GM08714 (cell line): ENCODE measurements around the gene DDOST.

Experiments
- H3K4me3 ChIP-seq: fragments of 200-500 bp; sonication (Bioruptor generic); 2 replicates; pipeline ENCODE4 v1.5.1; 2014; ENCODE audit warnings: mild to moderate bottlenecking, low read length, inconsistent platforms
- ZNF274 ChIP-seq: IDR thresholded peaks from 2 replicates; pipeline ENCODE4 v1.6.1; 2012; ENCODE audit warnings: mild to moderate bottlenecking, low read depth, low read length

Gene DDOST

DNA sequence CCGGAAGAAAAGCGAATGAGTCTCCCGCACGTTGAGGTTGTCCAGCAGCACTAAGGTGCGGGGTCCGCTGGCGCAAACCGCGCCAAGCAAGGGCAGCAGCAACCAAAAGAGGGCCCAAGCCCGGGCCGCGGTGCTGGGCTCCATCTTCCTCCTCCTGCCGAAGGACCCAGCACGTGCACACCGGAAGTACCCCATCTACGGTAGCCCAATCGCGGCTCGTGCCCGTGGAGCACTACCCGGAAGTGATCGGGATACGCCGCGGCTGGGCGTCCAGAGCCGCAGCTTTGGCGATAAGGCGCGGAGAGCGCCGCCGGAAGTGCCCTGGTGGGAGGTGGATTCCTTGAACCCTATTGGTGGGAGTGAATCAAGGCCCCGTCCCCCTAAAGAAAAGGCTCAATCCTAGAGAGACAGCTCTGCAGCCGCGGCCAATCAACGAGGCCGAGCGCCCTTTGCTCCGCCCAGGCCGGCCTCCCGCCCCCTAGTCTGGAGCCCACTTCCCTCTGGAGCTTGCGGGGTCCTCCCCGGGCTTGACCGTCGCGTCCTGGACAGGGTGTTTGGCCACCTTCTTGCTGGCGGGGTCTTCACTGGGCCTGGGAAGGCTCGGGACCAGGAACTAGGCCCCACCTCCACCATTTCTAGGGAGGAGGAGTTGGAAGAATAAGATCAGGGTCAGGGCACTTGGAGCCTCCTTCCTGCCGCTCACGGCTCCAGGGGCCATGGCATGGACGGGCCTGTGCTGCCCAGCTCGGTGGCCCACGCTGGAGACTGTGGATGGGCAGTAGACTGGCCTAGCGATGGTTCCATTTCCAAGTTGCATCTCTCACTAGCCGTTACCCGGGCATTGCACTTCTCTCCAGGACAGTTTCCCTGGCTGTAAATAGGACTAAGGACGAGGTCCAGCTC, at the start of gene DDOST:
DDOST (minus strand) TSS at position 163 of the 903 bp plus-strand sequence; CDS start at position 144, 19 bp downstream.
- TF ChIP-seq ZNF274 = no peak
- peak within 1 kb of the TSS; percentile 98 for H3K4me3 ChIP-seq

DNA sequence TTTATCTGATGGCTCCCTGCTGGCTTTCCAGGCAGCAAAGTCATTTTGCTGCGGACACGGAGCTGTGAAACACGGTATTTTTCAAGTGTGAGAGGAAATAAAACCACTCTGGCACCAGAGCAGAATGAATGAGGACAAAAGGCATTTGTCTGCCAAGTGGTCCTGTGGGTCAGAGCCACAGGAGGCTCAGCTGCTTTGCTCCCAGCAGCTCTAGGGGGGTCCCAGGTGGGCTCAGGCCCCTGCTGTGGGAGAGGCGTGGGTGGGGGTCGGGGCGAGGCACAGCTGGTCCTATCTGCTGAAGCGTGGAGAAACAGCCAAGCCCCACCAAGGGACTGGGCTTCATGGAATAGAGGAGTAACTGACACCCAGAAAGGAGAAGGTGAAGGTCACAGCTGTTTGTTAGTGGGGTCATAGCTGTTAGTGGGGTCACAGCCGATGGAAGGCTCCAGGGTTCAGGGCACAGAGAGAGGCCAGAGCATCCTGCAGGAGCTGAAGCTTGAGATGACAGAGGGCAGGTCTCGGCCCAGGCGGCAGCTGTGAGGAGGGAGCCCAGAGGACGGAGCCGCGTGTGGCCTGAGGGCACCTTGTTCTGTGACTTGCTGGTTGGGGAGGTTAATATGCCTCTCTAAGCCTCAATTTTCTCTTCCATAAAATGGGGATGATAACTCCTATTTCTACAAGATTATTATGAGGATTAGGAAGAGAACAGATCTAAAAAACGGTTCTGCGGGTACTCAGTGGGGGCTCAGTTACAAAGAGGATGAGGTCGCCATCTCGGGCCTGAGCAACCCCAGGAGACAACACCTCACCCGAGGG, 49.5 kb upstream of the DDOST start:
- TF ChIP-seq ZNF274 = no peak
- no peak overlapping the region for H3K4me3 ChIP-seq

DNA sequence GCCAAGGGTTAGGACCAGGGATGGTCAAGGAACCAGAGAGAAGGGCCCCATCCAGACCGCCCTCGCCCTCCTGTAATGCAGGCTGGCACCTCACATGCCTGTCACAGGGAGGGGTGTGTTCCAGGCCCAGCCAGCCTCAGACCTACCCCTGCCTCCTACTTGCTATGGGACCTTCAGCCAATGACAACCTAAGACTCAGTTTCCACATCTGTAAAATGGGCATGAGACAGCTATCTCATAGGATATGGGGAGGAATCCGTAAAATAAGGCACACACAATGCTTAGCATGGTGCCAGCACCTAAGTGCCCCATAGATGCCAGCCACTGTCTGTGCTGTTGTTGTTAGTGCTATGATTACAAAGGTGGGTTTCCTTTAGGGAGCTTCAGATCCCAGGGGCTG, 48.7 kb upstream of the DDOST start:
- TF ChIP-seq ZNF274 = no peak
- no peak overlapping the region for H3K4me3 ChIP-seq

DNA sequence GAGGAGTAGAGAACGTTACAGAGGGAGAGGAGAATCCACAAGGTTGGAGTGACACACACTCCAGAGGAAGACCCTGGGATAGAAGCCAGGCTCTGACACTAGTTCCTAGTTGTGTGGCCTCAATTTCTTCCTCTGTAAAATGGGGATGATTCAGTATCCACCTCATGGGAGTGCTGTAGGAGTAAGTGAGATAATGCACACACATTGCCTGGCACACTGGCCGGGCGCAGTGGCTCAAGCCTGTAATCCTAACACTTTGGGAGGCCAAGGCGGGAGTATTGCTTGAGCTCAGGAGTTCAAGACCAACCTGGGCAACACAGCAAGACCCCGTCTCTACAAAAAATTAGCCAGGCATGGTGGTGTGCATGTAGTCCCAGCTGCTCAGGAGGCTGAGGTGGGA, 47.7 kb upstream of the DDOST start:
- H3K4me3 ChIP-seq = no peak overlapping the region
- no peak for TF ChIP-seq ZNF274

DNA sequence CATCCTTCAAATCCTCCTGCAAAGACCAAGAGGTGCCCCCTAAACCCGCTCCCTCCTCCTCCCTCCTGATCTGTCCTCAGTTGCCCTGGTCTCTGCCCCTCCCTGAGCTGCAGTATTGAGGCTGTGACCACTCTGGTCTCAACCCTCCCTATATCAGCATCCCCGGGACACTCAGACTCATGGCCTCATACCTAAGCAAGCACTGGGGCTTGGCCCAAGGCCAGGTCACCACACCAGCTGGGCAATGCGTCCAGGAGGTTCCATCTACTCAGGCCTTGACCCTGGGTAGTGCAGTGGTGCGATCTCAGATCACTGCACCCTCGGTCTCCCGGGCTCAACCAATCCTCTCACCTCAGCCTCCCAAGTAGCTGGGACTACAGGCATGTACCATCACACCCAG, 46.9 kb upstream of the DDOST start:
- H3K4me3 ChIP-seq = no peak overlapping the region
- no peak for TF ChIP-seq ZNF274

DNA sequence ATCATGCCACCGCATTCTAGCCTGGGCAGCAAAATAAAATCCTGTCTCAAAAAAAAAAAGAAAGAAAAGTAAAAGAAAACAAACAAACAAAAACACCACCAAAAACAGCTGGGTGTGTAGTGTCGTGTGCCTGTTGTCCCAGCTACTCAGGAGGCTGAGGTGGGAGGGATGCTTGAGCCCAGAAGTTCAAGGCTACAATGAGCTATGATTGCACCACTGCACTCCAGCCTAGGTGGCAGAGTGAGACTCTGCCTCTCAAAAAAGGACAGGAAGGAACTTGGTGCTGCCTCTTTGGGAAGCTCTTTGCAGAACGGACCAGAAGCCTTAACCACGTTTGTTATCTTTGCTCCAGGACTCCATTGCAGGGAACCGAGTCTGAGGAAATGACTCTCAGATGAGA, 45.7 kb upstream of the DDOST start:
- H3K4me3 ChIP-seq = no peak overlapping the region
- TF ChIP-seq ZNF274 = no peak

DNA sequence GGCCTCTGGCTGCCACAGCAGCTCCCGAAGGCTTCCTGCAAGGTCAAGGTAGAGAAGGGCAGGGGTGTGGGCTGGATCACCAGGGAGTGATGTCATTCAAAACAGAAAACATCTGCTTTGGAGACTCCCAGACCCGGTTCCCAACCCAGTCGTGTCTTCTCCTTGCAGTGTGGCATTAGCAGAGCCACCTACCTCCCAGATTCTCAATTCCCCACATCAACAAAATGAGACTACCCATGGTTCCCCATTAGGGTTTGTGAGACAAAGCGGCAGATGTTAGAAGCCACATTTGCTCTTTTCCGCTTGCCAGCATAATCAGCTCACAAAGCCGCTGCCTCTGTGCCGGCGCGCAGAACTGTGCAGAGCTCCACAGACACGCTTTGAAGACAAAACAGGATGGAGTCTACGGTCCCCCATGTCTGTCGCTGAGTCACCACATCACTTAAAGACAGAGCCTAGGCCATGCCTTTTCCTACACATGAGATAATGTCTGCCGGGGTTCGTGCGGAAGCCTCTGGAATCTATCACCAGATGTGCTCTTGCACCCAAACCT, 44.1 kb upstream of the DDOST start:
- no peak overlapping the region for H3K4me3 ChIP-seq
- no peak for TF ChIP-seq ZNF274

DNA sequence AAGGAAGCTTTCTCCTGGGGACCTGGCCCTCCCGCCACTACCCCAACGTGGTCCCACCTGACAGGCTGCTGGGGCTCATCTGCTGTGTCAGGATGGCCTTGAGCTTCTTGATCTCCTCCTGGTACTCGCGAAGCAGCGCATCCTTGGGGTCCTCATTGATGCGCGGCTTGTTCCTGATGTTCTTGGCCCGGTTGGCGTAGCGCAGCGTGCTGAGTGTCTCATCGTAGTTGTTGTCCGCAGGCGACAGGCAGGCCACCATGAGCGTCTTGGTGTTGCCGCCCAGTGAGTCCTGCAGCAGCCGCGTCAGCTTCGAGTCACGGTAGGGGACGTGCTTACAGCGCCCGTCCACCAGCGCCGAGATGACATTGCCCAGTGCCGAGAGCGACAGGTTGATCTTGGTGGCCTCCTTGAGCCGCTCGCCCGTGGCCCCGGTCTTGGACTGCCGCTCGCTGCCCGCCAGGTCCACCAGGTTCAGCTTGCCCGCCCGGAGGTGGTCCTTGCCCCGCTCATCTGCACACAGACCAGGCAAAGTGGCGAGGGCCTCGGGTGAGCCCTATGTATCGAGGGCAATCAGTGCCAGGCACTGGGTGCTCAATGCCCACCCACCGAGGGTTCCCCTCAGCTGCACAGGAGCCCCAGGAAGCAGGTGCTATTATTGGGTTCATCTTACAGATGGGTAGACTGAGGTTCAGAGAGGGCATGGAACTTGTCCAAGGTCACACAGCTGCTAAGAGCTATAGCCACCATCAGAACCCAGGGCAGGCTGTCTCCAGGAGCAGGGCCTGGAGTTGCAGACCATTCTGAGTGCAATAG, 43.4 kb upstream of the DDOST start:
- no peak overlapping the region for H3K4me3 ChIP-seq
- TF ChIP-seq ZNF274 = no peak

DNA sequence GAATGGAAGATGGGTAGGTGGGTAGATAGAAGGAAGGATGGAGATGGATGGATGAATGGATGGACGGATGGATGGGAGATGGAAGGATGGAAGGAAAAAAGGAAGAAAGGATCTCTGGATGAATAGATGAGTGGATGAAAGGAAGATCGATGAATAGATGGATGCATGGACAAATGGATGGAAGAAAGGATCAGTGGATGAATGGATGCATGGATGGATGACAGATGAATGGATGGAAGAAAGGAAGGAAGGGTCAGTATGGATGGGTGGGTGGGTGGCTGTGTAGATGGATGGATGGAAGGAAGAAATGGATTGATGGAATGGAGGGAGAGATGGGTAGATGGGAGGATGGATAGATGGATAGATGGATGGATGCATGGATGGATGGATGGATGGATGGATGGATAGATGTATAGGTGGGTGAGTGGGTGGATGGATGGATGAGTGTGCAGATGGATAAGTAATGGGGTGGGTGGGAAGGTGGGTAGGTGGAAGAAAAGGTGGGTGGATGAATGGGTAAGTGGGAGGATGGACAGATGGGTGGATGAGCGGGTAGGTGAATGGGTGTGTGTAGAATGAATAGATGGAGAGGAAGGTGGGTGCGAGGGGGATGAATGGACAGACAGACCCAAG, 42.1 kb upstream of the DDOST start:
- no peak for TF ChIP-seq ZNF274
- H3K4me3 ChIP-seq = no peak overlapping the region

DNA sequence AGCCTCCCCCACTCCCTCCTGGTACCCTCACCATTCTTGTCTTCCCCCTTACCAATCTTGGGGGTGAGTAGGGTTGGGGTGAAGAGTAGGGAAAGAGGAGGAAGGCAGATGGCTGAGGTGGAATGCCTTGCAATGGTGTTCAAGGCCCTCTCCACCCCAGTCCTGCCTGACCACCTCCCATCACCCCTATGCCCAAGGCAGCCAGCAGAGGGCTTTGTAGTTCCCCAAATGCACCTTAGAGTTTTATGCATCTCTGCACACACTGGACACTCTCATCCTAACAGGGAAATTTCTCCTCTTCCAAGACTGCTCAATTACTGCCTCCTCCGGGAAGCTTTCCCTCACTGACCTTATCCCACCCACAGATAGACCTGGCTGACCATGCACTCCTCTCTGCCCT, 41.2 kb upstream of the DDOST start:
- TF ChIP-seq ZNF274 = no peak
- no peak overlapping the region for H3K4me3 ChIP-seq

DNA sequence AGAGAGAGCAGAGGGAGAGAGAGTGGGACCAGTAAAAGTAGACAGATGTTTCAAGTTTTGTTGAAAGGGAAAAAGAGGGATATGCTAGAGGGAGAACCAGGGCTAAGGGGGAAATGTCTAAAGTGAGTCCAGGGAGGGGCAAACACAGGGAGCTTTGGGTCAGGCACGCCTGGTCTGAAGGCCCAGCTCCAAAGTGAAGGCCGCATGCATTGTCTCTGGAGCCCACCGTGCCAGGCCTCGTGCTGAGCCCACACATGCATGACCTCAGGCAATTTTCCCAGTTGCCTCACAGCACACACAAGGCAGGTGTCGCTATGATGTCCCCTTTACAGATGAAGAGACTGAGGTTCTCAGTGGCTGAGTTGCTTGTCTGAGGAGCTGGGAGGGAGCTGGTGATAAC, 40.7 kb upstream of the DDOST start:
- no peak for TF ChIP-seq ZNF274
- H3K4me3 ChIP-seq = no peak overlapping the region

DNA sequence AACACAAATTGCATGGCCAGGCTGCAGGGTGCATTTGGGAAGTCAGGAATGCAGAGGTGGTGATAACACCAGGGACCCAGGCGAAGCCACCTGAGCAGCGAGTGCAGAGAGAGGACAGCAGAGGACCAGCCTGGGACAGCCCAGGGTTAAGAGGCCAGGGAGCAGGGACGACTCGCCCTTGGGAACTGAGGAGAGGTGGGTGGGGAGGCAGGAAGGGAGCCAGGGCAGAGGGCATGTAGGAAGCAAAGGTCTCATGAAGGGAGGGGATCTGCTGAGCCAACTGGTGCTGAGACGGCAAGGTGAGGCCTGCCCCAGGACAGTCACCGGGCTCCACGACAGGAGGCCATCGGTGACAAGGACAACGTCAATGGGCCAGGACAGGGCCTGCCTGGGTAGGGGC, 40.3 kb upstream of the DDOST start:
- no peak overlapping the region for H3K4me3 ChIP-seq
- no peak for TF ChIP-seq ZNF274

DNA sequence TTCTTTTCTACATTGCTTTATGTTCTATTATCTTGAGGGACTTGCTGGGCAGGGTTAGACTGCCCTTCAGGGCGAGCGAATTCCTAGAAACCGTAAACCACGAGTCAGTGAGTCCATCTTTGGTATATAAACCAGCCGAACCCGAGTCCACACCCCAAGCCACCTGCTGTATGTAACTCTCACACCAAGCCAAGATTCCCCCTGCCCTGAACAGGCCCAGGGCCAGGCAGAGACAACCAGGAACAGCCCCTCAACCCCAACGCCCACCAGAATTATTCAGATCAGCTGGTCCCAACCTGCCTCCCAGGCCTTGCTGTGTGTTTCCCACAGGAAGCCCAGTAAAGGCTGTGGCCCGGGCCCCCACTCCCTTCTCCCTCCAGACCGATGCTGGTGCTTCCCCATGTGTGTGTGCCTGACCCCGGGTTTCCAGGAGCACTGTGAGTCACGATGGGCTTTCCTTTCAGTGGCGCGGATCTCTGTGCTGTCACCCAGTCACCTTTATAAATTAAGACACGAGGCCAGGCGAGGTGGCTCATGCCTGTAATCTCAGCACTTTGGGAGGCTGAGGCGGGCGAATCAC, 39.6 kb upstream of the DDOST start:
- H3K4me3 ChIP-seq = no peak overlapping the region
- no peak for TF ChIP-seq ZNF274

DNA sequence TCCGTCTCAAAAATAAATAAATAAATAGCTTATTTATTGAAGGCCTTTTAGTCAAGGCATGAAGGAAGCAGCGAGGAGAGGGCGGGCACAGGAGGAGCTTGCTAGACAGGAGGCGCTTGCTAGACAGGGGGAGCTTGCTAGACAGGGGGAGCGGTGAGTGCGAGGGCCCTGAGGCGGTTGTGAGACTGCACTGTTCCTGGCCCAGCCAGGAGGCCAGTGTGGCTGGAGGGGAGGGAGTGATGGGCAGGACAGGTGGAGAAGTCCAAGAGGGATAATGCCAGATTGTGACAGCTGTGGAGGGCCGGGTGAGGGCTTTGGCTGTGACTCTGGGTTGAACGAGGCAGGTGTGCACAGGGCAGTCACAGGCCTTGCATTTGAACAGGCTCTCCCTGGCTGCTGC, 38.4 kb upstream of the DDOST start:
- no peak overlapping the region for H3K4me3 ChIP-seq

More for the DNA sequence above, 38.4 kb upstream of the DDOST start:
- no peak for TF ChIP-seq ZNF274
